A549 (cell line): Measurements from ENCODE around the gene GJB2. TPM values are rescaled to one million over a fixed set of nuclear protein-coding genes. Genes with fewer than 3 reads are reported as not detected.

Experiments used
- ATAC-seq, 2 experiments: fragments of 200-7000 bp in 1 of 2; fragments of >200 bp in 1 of 2; cut with Nextera tagmentation in 1 of 2; cut with Tn5 transposase in 1 of 2; 3 replicates each; pipeline versions ENCODE4 v1.8.0 to v1.9.1; 2018 to 2020; ENCODE audit warnings: mild to moderate bottlenecking in 1 of 2, moderate library complexity in 1 of 2
- CTCF ChIA-PET: fragments of 300-600 bp; sonication (Branson Sonifier 250); formaldehyde crosslinking; extraction: SDS; loops from one replicate; lab custom pipeline; 2021; ENCODE audit warnings: antibody characterized with exemption, inconsistent platforms; lab: Yijun Ruan, JAX
- POLR2A ChIA-PET: fragments of 350-600 bp; formaldehyde crosslinking; extraction: SDS; loops from one replicate; lab custom pipeline; 2021; ENCODE audit warnings: antibody characterized with exemption, inconsistent platforms; lab: Yijun Ruan, JAX
- DNase-seq, 2 experiments: peaks; one replicate each; pipeline versions ENCODE4 v3.0.0 to v3.0.0-alpha.2; 2011 to 2016; ENCODE audit warnings: low read depth in 1 of 2, low spot score in 1 of 2
- FAIRE-seq: peaks from 2 replicates; lab custom pipeline; 2011; peaks lifted over from hg19 to GRCh38; lab: Jason Lieb, UNC
- H3K27ac ChIP-seq, 2 experiments: fragments of >200 bp; sonication (Bioruptor Twin); formaldehyde crosslinking; 3 replicates each; pipeline ENCODE4 v1.5.1; 2016 to 2017
- H3K4me1 ChIP-seq: fragments of >200 bp; sonication (Bioruptor Twin); formaldehyde crosslinking; 3 replicates; pipeline ENCODE4 v1.6.1; 2016
- H3K4me2 ChIP-seq: fragments of >200 bp; sonication (Bioruptor Twin); formaldehyde crosslinking; 3 replicates; pipeline ENCODE4 v1.6.1; 2016
- H3K4me3 ChIP-seq: fragments of >200 bp; sonication (Bioruptor Twin); formaldehyde crosslinking; 3 replicates; pipeline ENCODE4 v1.5.1; 2016
- H3K9me3 ChIP-seq: fragments of >200 bp; sonication (Bioruptor Twin); formaldehyde crosslinking; 3 replicates; pipeline ENCODE4 v1.6.1; 2016
- BHLHE40 ChIP-seq: IDR thresholded peaks from 2 replicates; pipeline ENCODE4 v1.6.1; 2012; ENCODE audit warnings: low read depth, low read length, inconsistent platforms
- CHD2 ChIP-seq: fragments of 150-350 bp; IDR thresholded peaks from 2 replicates; pipeline ENCODE4 v1.6.1; 2014; ENCODE audit warnings: low read length; ENCODE audit not compliant: partially characterized antibody
- EP300 ChIP-seq, 2 experiments: fragments of >200 bp; sonication (Bioruptor Twin); formaldehyde crosslinking; IDR thresholded peaks; 2 replicates in 1 of 2; 3 replicates in 1 of 2; pipeline ENCODE4 v1.6.1; 2016 to 2017
- FOSL2 ChIP-seq, 2 experiments: fragments of 450-650 bp in 1 of 2; fragments of >200 bp in 1 of 2; sonication (Bioruptor Twin) in 1 of 2; formaldehyde crosslinking; IDR thresholded peaks; 2 replicates each; pipeline versions ENCODE4 v1.5.0 to v1.6.1; 2016 to 2020; ENCODE audit warnings: mild to moderate bottlenecking in 1 of 2, moderate library complexity in 1 of 2
- HDAC2 ChIP-seq: fragments of 200-600 bp; sonication (generic); IDR thresholded peaks from 2 replicates; pipeline ENCODE4 v1.6.1; 2016
- HOXA7 ChIP-seq: fragments of 250-450 bp; sonication (Bioruptor Pico); IDR thresholded peaks from 2 replicates; pipeline ENCODE4 v1.5.0; 2020; ENCODE audit warnings: mild to moderate bottlenecking, moderate library complexity
- HOXB13 ChIP-seq: fragments of 250-450 bp; sonication (Bioruptor Pico); IDR thresholded peaks from 2 replicates; pipeline ENCODE4 v1.5.0; 2020; ENCODE audit warnings: low read depth, mild to moderate bottlenecking, moderate library complexity
- KDM1A ChIP-seq: fragments of 200-600 bp; sonication (generic); IDR thresholded peaks from 2 replicates; pipeline ENCODE4 v1.6.1; 2016; ENCODE audit warnings: low read depth, mild to moderate bottlenecking
- MYC ChIP-seq: IDR thresholded peaks from 2 replicates; pipeline ENCODE4 v1.6.1; 2012; ENCODE audit warnings: mild to moderate bottlenecking, inconsistent platforms, low read length, improper control_type of control experiment, borderline replicate concordance
- NPAS2 ChIP-seq: fragments of 250-450 bp; sonication (Bioruptor Pico); IDR thresholded peaks from 2 replicates; pipeline ENCODE4 v1.8.0; 2022; ENCODE audit warnings: mild to moderate bottlenecking, moderate library complexity, borderline replicate concordance
- PHF8 ChIP-seq: fragments of 200-600 bp; sonication (generic); IDR thresholded peaks from 2 replicates; pipeline ENCODE4 v1.6.1; 2016; ENCODE audit warnings: low read depth, mild to moderate bottlenecking, antibody characterized with exemption, moderate library complexity, borderline replicate concordance
- POLR2AphosphoS2 ChIP-seq: conservative IDR thresholded peaks from 2 replicates; pipeline ENCODE4 v1.6.1; 2012; ENCODE audit warnings: low read length, improper control_type of control experiment, inconsistent platforms
- RCOR1 ChIP-seq: fragments of 150-350 bp; IDR thresholded peaks from 2 replicates; pipeline ENCODE4 v1.6.1; 2014; ENCODE audit warnings: antibody characterized with exemption, low read length, low read depth
- RFX5 ChIP-seq: fragments of 450-650 bp; IDR thresholded peaks from 2 replicates; pipeline ENCODE4 v1.7.1; 2014; ENCODE audit warnings: antibody characterized with exemption, mild to moderate bottlenecking, moderate library complexity
- TFCP2L1 ChIP-seq: fragments of 250-450 bp; sonication (Bioruptor Pico); IDR thresholded peaks from 2 replicates; pipeline ENCODE4 v1.5.0; 2021; ENCODE audit warnings: mild to moderate bottlenecking
- ZC3H11A ChIP-seq: fragments of 450-650 bp; IDR thresholded peaks from 2 replicates; pipeline ENCODE4 v1.6.1; 2014; ENCODE audit warnings: antibody characterized with exemption, mild to moderate bottlenecking
- WGBS: methylation state at CpG from one replicate; pipeline ENCODE4 v1.1.6; 2017; ENCODE audit errors: missing lambda C conversion rate; 5-methylcytosine and 5-hydroxymethylcytosine counted together
- polyA plus RNA-seq, 4 experiments: library from polyadenylated mRNA; depleted of rRNA in 3 of 4; stranded (reverse); fragments of >200 nt; fragmentation: RNase III in 1 of 4; extraction: RNeasy Plus Mini Kit Qiagen cat#74134 plus additional on column Dnase treatment in 1 of 4; gene quantifications; 2 replicates in 3 of 4; 3 replicates in 1 of 4; pipeline ENCODE4 v1.2.3, GENCODE V29; 2011 to 2017
- TF ChIP-seq, protein P1 (sequence below): fragments of >200 bp; sonication (Bioruptor Twin); formaldehyde crosslinking; IDR thresholded peaks from 3 replicates; pipeline ENCODE4 v1.6.1; 2016
- TF ChIP-seq, protein P2 (sequence below): fragments of >200 bp; sonication (Bioruptor Twin); formaldehyde crosslinking; IDR thresholded peaks from 3 replicates; pipeline ENCODE4 v1.5.1; 2016
- TF ChIP-seq, protein P3 (sequence below): fragments of >200 bp; sonication (Bioruptor Twin); formaldehyde crosslinking; IDR thresholded peaks from 2 replicates; pipeline ENCODE4 v1.6.1; 2016
- TF ChIP-seq, protein P4 (sequence below): fragments of 250-450 bp; sonication (Bioruptor Pico); IDR thresholded peaks from 2 replicates; pipeline ENCODE4 v1.5.0; 2020; ENCODE audit warnings: low read depth, mild to moderate bottlenecking, moderate library complexity
- TF ChIP-seq, protein P5 (sequence below): IDR thresholded peaks from 2 replicates; pipeline ENCODE4 v1.6.1; 2012; ENCODE audit warnings: low read depth, borderline replicate concordance

Gene GJB2
- polyA plus RNA-seq, 2 of the 4 experiments (the other 2 are of a cell fraction), result 0.40 to 0.66 TPM

DNA sequence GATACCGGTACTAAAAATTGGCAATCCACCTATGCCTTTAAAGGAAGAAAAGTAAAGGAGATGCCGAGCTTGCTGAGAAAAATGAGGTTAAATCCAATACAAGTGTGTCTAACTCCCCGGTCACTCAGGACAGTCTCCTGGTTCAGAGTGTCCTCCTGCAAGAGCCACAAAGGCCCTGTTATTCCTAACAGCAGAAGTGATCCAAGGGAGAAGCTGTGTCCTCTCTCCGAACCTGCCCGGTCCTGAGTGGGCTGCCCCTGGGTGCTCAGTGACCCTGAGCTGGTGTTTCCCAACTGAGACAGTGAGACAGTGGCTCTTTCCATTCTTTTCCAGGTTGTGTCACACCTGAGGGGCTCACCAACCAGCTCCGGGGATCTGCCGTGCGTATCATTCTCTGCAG is 34.5 kb upstream of the GJB2 start:
- FAIRE-seq, result no peak
- no peaks in the 10 kb centered on the region for H3K9me3 ChIP-seq
- ATAC-seq, result no peak
- POLR2A ChIA-PET, result no interaction called here
- H3K4me2 ChIP-seq, result no peak overlapping the region
- CTCF ChIA-PET, result interaction anchor here (1.2 to 1.4 kb wide), 2 partner anchors 18 to 30 kb away, joined by 3 to 4 read pairs; no protein-coding TSS in a partner anchor
- TF ChIP-seq HDAC2 (no peak), ZC3H11A (no peak), NPAS2 (CRISPR knock-in tag) (no peak), CHD2 (no peak), HOXA7 (CRISPR knock-in tag) (no peak), RFX5 (no peak), TFCP2L1 (CRISPR knock-in tag) (no peak), HOXB13 (CRISPR knock-in tag) (no peak)
- TF ChIP-seq, protein P1, sequence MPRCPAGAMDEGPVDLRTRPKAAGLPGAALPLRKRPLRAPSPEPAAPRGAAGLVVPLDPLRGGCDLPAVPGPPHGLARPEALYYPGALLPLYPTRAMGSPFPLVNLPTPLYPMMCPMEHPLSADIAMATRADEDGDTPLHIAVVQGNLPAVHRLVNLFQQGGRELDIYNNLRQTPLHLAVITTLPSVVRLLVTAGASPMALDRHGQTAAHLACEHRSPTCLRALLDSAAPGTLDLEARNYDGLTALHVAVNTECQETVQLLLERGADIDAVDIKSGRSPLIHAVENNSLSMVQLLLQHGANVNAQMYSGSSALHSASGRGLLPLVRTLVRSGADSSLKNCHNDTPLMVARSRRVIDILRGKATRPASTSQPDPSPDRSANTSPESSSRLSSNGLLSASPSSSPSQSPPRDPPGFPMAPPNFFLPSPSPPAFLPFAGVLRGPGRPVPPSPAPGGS, result no peak
- TF ChIP-seq, protein P2, sequence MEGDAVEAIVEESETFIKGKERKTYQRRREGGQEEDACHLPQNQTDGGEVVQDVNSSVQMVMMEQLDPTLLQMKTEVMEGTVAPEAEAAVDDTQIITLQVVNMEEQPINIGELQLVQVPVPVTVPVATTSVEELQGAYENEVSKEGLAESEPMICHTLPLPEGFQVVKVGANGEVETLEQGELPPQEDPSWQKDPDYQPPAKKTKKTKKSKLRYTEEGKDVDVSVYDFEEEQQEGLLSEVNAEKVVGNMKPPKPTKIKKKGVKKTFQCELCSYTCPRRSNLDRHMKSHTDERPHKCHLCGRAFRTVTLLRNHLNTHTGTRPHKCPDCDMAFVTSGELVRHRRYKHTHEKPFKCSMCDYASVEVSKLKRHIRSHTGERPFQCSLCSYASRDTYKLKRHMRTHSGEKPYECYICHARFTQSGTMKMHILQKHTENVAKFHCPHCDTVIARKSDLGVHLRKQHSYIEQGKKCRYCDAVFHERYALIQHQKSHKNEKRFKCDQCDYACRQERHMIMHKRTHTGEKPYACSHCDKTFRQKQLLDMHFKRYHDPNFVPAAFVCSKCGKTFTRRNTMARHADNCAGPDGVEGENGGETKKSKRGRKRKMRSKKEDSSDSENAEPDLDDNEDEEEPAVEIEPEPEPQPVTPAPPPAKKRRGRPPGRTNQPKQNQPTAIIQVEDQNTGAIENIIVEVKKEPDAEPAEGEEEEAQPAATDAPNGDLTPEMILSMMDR, result no peak
- TF ChIP-seq, all 56 proteins: peak for 0
- Histone ChIP-seq H3K4me3 (no peak overlapping the region), H3K27ac (no peak overlapping the region), H3K4me1 (no peaks in the 10 kb centered on the region)
- DNase-seq, result no peak
- WGBS, result 57% methylated on average over 8 of the region's 8 CpGs

DNA sequence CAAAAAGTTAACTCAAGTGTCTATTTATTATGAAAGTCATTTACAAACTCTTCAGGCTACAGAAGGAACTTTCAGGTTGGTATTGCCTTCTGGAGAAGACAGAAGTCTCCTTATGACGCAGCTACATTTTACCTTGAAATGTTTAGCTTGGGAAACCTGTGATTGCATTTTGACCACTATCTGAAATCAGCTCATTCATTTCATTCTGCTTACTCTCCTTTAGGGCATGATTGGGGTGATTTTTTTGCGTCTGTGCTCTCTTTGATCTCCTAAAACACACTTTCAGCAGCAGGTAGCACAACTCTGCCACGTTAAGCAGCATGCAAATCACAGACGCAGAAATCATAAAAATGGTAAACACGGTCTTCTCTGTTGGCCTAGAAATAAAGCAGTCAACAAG is 29.8 kb upstream of the GJB2 start:
- Histone ChIP-seq H3K4me3 (no peak overlapping the region), H3K4me1 (no peaks in the 10 kb centered on the region), H3K9me3 (no peaks in the 10 kb centered on the region), H3K27ac (no peak overlapping the region), H3K4me2 (no peak overlapping the region)
- FAIRE-seq (no peak), DNase-seq (no peak), ATAC-seq (no peak)
- ChIA-PET CTCF (no interaction called here), POLR2A (no interaction called here)
- 43% methylated on average over 5 of the region's 5 CpGs for WGBS
- TF ChIP-seq RCOR1 (no peak), KDM1A (no peak), MYC (no peak), POLR2AphosphoS2 (no peak), FOSL2 (IDR thresholded peaks at IDR 0.05) (no peak), FOSL2 (CRISPR knock-in tag; IDR thresholded peaks at IDR 0.05) (no peak), ZC3H11A (no peak), BHLHE40 (no peak), PHF8 (no peak), EP300 (IDR thresholded peaks at IDR 0.05) (no peak)
- TF ChIP-seq, protein P3, sequence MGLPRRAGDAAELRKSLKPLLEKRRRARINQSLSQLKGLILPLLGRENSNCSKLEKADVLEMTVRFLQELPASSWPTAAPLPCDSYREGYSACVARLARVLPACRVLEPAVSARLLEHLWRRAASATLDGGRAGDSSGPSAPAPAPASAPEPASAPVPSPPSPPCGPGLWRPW, result no peak
- TF ChIP-seq, protein P4, sequence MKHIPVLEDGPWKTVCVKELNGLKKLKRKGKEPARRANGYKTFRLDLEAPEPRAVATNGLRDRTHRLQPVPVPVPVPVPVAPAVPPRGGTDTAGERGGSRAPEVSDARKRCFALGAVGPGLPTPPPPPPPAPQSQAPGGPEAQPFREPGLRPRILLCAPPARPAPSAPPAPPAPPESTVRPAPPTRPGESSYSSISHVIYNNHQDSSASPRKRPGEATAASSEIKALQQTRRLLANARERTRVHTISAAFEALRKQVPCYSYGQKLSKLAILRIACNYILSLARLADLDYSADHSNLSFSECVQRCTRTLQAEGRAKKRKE (CRISPR knock-in tag), result no peak
- TF ChIP-seq, protein P5, sequence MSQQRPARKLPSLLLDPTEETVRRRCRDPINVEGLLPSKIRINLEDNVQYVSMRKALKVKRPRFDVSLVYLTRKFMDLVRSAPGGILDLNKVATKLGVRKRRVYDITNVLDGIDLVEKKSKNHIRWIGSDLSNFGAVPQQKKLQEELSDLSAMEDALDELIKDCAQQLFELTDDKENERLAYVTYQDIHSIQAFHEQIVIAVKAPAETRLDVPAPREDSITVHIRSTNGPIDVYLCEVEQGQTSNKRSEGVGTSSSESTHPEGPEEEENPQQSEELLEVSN, result no peak
